ENCODE data around the gene KCNJ4.

KCNJ4 gene

GRCh38 chr22:38418589-38418988 lies 36.4 kb downstream of the KCNJ4 start:
- Histone ChIP-seq H2BK12ac (ENCODE audit: low read length) (peak overlapping the region; percentile 30), H3K27me3 (ENCODE audit: control insufficient read depth in 3 of 3, insufficient read depth in 3 of 3, low read depth in 1 of 3, low read length in 3 of 3) (peaks cover 0 to 30% (median 0%) of the 10 kb centered on the region in 3 experiments), H3K4me2 (ENCODE audit: insufficient read depth, low read length, poor library complexity, severe bottlenecking) (no peak overlapping the region), H3K23ac (ENCODE audit: low read depth, low read length, poor library complexity) (no peak overlapping the region), H3K79me1 (ENCODE audit: low read depth, low read length) (peaks cover 4% of the 10 kb centered on the region), H3K9me3 (replicated peaks in 1 of 2; ENCODE audit: control insufficient read depth in 2 of 2, insufficient read depth in 1 of 2, low read depth in 1 of 2, low read length in 2 of 2) (no peaks in the 10 kb centered on the region), H3K27ac (replicated peaks; ENCODE audit: low read length) (no peak overlapping the region), H3K14ac (ENCODE audit: low read length) (no peak overlapping the region), H4K8ac (ENCODE audit: low read depth, low read length) (no peak overlapping the region), H3K4me1 (ENCODE audit: control insufficient read depth in 2 of 2, insufficient read depth in 1 of 2, low read depth in 1 of 2, low read length in 2 of 2) (peaks cover 9 to 13% of the 10 kb centered on the region in 2 donors), H2AK5ac (ENCODE audit: low read depth, low read length) (peak overlapping the region; percentile 79), H2AFZ (ENCODE audit: low read length) (no peak overlapping the region), H2BK120ac (ENCODE audit: low read depth, low read length) (no peak overlapping the region), H3K4ac (ENCODE audit: low read length) (no peak overlapping the region), H2BK15ac (ENCODE audit: low read length) (no peak overlapping the region), H3K4me3 (ENCODE audit: low read length in 2 of 2) (no peak overlapping the region), H2BK5ac (ENCODE audit: low read length) (no peak overlapping the region), H3K18ac (ENCODE audit: low read length) (peak overlapping the region; percentile 57), H4K91ac (ENCODE audit: low read depth, low read length, poor library complexity) (no peak overlapping the region), H3K36me3 (replicated peaks in 1 of 2; ENCODE audit: control insufficient read depth in 2 of 2, insufficient read depth in 2 of 2, low read length in 2 of 2) (no peaks in the 10 kb centered on the region), H3K9ac (ENCODE audit: low read depth, low read length, poor library complexity) (no peak overlapping the region)
- no peak for DNase-seq (ENCODE audit: low spot score)
- WGBS, 2 donors (ENCODE audit: extremely low coverage in 2 of 2, insufficient read length in 2 of 2, insufficient replicate concordance in 1 of 2) = no CpG with 5 or more reads among the region's 14 CpGs

GRCh38 chr22:38417252-38418060 lies 37.5 kb downstream of the KCNJ4 start:
- no CpG with 5 or more reads among the region's 16 CpGs for WGBS, 2 donors (ENCODE audit: extremely low coverage in 2 of 2, insufficient read length in 2 of 2, insufficient replicate concordance in 1 of 2)
- H3K4me2 ChIP-seq (ENCODE audit: insufficient read depth, low read length, poor library complexity, severe bottlenecking) = no peak overlapping the region
- H3K4me3 ChIP-seq (ENCODE audit: low read length in 2 of 2) = no peak overlapping the region
- peaks cover 0 to 1% of the 10 kb centered on the region in 2 donors for H3K9me3 ChIP-seq (replicated peaks in 1 of 2; ENCODE audit: control insufficient read depth in 2 of 2, insufficient read depth in 1 of 2, low read depth in 1 of 2, low read length in 2 of 2)
- H3K9ac ChIP-seq (ENCODE audit: low read depth, low read length, poor library complexity) = peak overlapping the region; percentile 44
- peak overlapping the region; percentile 31 for H3K23ac ChIP-seq (ENCODE audit: low read depth, low read length, poor library complexity)
- no peak overlapping the region for H4K8ac ChIP-seq (ENCODE audit: low read depth, low read length)
- no peak overlapping the region for H2BK15ac ChIP-seq (ENCODE audit: low read length)
- peaks cover 4% of the 10 kb centered on the region for H3K79me1 ChIP-seq (ENCODE audit: low read depth, low read length)
- H3K18ac ChIP-seq (ENCODE audit: low read length) = peak overlapping the region; percentile 71
- H4K91ac ChIP-seq (ENCODE audit: low read depth, low read length, poor library complexity) = no peak overlapping the region
- H3K27me3 ChIP-seq (ENCODE audit: control insufficient read depth in 3 of 3, insufficient read depth in 3 of 3, low read depth in 1 of 3, low read length in 3 of 3) = peaks cover 0 to 35% (median 0%) of the 10 kb centered on the region in 3 experiments
- H2BK12ac ChIP-seq (ENCODE audit: low read length) = peak overlapping the region; percentile 75
- H3K27ac ChIP-seq (replicated peaks; ENCODE audit: low read length) = no peak overlapping the region
- peak overlapping the region; percentile 83 for H2AK5ac ChIP-seq (ENCODE audit: low read depth, low read length)
- no peak overlapping the region for H2AFZ ChIP-seq (ENCODE audit: low read length)
- DNase-seq (ENCODE audit: low spot score) = no peak
- no peaks in the 10 kb centered on the region for H3K36me3 ChIP-seq (replicated peaks in 1 of 2; ENCODE audit: control insufficient read depth in 2 of 2, insufficient read depth in 2 of 2, low read length in 2 of 2)
- peaks cover 5 to 13% of the 10 kb centered on the region in 2 donors for H3K4me1 ChIP-seq (ENCODE audit: control insufficient read depth in 2 of 2, insufficient read depth in 1 of 2, low read depth in 1 of 2, low read length in 2 of 2)
- no peak overlapping the region for H2BK120ac ChIP-seq (ENCODE audit: low read depth, low read length)
- peak overlapping the region; percentile 97 for H3K14ac ChIP-seq (ENCODE audit: low read length)
- no peak overlapping the region for H3K4ac ChIP-seq (ENCODE audit: low read length)
- H2BK5ac ChIP-seq (ENCODE audit: low read length) = no peak overlapping the region

GRCh38 chr22:38416621-38417251 lies 38.3 kb downstream of the KCNJ4 start:
- peak overlapping the region; percentile 58 for H3K18ac ChIP-seq (ENCODE audit: low read length)
- H3K4me2 ChIP-seq (ENCODE audit: insufficient read depth, low read length, poor library complexity, severe bottlenecking) = no peak overlapping the region
- peaks cover 4% of the 10 kb centered on the region for H3K79me1 ChIP-seq (ENCODE audit: low read depth, low read length)
- H4K8ac ChIP-seq (ENCODE audit: low read depth, low read length) = no peak overlapping the region
- H3K9me3 ChIP-seq (replicated peaks in 1 of 2; ENCODE audit: control insufficient read depth in 2 of 2, insufficient read depth in 1 of 2, low read depth in 1 of 2, low read length in 2 of 2) = peaks cover 0 to 2% of the 10 kb centered on the region in 2 donors
- H2BK120ac ChIP-seq (ENCODE audit: low read depth, low read length) = no peak overlapping the region
- peak overlapping the region; percentile 31 for H3K23ac ChIP-seq (ENCODE audit: low read depth, low read length, poor library complexity)
- H3K14ac ChIP-seq (ENCODE audit: low read length) = no peak overlapping the region
- no peak overlapping the region for H2BK15ac ChIP-seq (ENCODE audit: low read length)
- H4K91ac ChIP-seq (ENCODE audit: low read depth, low read length, poor library complexity) = no peak overlapping the region
- H3K27ac ChIP-seq (replicated peaks; ENCODE audit: low read length) = no peak overlapping the region
- WGBS, 2 donors (ENCODE audit: extremely low coverage in 2 of 2, insufficient read length in 2 of 2, insufficient replicate concordance in 1 of 2) = no CpG with 5 or more reads among the region's 18 CpGs
- peak overlapping the region; percentile 75 for H2BK12ac ChIP-seq (ENCODE audit: low read length)
- no peak overlapping the region for H3K4ac ChIP-seq (ENCODE audit: low read length)
- no peak overlapping the region for H2BK5ac ChIP-seq (ENCODE audit: low read length)
- DNase-seq (ENCODE audit: low spot score) = no peak
- no peak overlapping the region for H3K9ac ChIP-seq (ENCODE audit: low read depth, low read length, poor library complexity)
- peaks cover 3 to 13% of the 10 kb centered on the region in 2 donors for H3K4me1 ChIP-seq (ENCODE audit: control insufficient read depth in 2 of 2, insufficient read depth in 1 of 2, low read depth in 1 of 2, low read length in 2 of 2)
- H2AK5ac ChIP-seq (ENCODE audit: low read depth, low read length) = peak overlapping the region; percentile 83
- H3K4me3 ChIP-seq (ENCODE audit: low read length in 2 of 2) = no peak overlapping the region
- no peak overlapping the region for H2AFZ ChIP-seq (ENCODE audit: low read length)
- no peaks in the 10 kb centered on the region for H3K36me3 ChIP-seq (replicated peaks in 1 of 2; ENCODE audit: control insufficient read depth in 2 of 2, insufficient read depth in 2 of 2, low read length in 2 of 2)
- H3K27me3 ChIP-seq (ENCODE audit: control insufficient read depth in 3 of 3, insufficient read depth in 3 of 3, low read depth in 1 of 3, low read length in 3 of 3) = peaks cover 0 to 35% (median 0%) of the 10 kb centered on the region in 3 experiments

All from neuronal stem cell (in vitro differentiated cells).